HepG2 (cell line): ENCODE data around the gene EVA1A. TPM values are rescaled to one million over a fixed set of nuclear protein-coding genes. Genes with fewer than 3 reads are reported as not detected.

Experiments
- CEBPB ChIP-seq: IDR thresholded peaks from 2 replicates; pipeline ENCODE4 v1.6.1; 2011; ENCODE audit warnings: low read depth, low read length, improper control_type of control experiment, borderline replicate concordance
- EED ChIP-seq: sonication (generic); formaldehyde crosslinking; IDR thresholded peaks from 2 replicates; pipeline ENCODE4 v1.5.0; 2020; ENCODE audit warnings: mild to moderate bottlenecking, missing genetic modification reagents
- GFI1 ChIP-seq: sonication (generic); formaldehyde crosslinking; IDR thresholded peaks from 2 replicates; pipeline ENCODE4 v1.5.0; 2020; ENCODE audit warnings: missing genetic modification reagents, mild to moderate bottlenecking, borderline replicate concordance
- GTF2F1 ChIP-seq: fragments of 150-350 bp; IDR thresholded peaks from 2 replicates; pipeline ENCODE4 v1.6.1; 2014; ENCODE audit warnings: low read length
- GZF1 ChIP-seq: sonication (generic); formaldehyde crosslinking; IDR thresholded peaks from 2 replicates; pipeline ENCODE4 v1.5.1; 2020; ENCODE audit warnings: mild to moderate bottlenecking, missing genetic modification reagents
- HHEX ChIP-seq: IDR thresholded peaks from 2 replicates; pipeline ENCODE4 v1.6.1; 2016; ENCODE audit warnings: control low read depth
- HNF4G ChIP-seq, 2 experiments: sonication (generic) in 1 of 2; formaldehyde crosslinking in 1 of 2; IDR thresholded peaks; 2 replicates each; pipeline versions ENCODE4 v1.4.0 to v1.6.1; 2011 to 2020; ENCODE audit warnings: borderline replicate concordance in 2 of 2, low read depth in 2 of 2, mild to moderate bottlenecking in 2 of 2, low read length in 1 of 2, missing genetic modification reagents in 1 of 2, moderate library complexity in 1 of 2
- IRF2 ChIP-seq: IDR thresholded peaks from 2 replicates; pipeline ENCODE4 v1.6.1; 2018; ENCODE audit warnings: missing genetic modification reagents, missing compliant biosample characterization
- NCOA5 ChIP-seq: sonication (generic); formaldehyde crosslinking; IDR thresholded peaks from 2 replicates; pipeline ENCODE4 v1.4.0; 2020; ENCODE audit warnings: missing genetic modification reagents
- NRL ChIP-seq: sonication (generic); formaldehyde crosslinking; IDR thresholded peaks from 2 replicates; pipeline ENCODE4 v1.5.0; 2020; ENCODE audit warnings: missing genetic modification reagents, mild to moderate bottlenecking, moderate library complexity, borderline replicate concordance
- PPARG ChIP-seq: conservative IDR thresholded peaks from 2 replicates; pipeline ENCODE4 v1.6.1; 2016; ENCODE audit warnings: missing biosample characterization, missing genetic modification reagents
- RXRA ChIP-seq: sonication (generic); formaldehyde crosslinking; IDR thresholded peaks from 2 replicates; pipeline ENCODE4 v1.5.1; 2020; ENCODE audit warnings: missing genetic modification reagents
- SMARCE1 ChIP-seq: fragments of 450-650 bp; IDR thresholded peaks from 2 replicates; pipeline ENCODE4 v1.6.1; 2017; ENCODE audit warnings: borderline replicate concordance
- SMYD3 ChIP-seq: sonication (generic); formaldehyde crosslinking; IDR thresholded peaks from 2 replicates; pipeline ENCODE4 v1.8.1; 2023; ENCODE audit warnings: mild to moderate bottlenecking, missing genetic modification reagents
- SP140L ChIP-seq: sonication (generic); formaldehyde crosslinking; IDR thresholded peaks from 2 replicates; pipeline ENCODE4 v1.4.0; 2020; ENCODE audit warnings: missing genetic modification reagents, borderline replicate concordance
- TCF7 ChIP-seq: sonication (generic); IDR thresholded peaks from 2 replicates; pipeline ENCODE4 v1.6.1; 2016; ENCODE audit warnings: antibody characterized with exemption, low read depth
- ZBTB25 ChIP-seq: IDR thresholded peaks from 2 replicates; pipeline ENCODE4 v1.6.1; 2018; ENCODE audit warnings: missing genetic modification reagents
- ZBTB40 ChIP-seq, 2 experiments: fragments of 450-650 bp in 1 of 2; sonication (generic) in 1 of 2; formaldehyde crosslinking in 1 of 2; IDR thresholded peaks; 2 replicates each; pipeline versions ENCODE4 v1.6.1 to v1.8.0; 2016 to 2022; ENCODE audit warnings: antibody characterized with exemption in 1 of 2, mild to moderate bottlenecking in 1 of 2, missing genetic modification reagents in 1 of 2
- ZNF124 ChIP-seq: sonication (generic); formaldehyde crosslinking; IDR thresholded peaks from 2 replicates; pipeline ENCODE4 v1.4.0; 2020; ENCODE audit warnings: missing genetic modification reagents
- ZNF30 ChIP-seq: sonication (generic); formaldehyde crosslinking; IDR thresholded peaks from 2 replicates; pipeline ENCODE4 v1.5.0; 2020; ENCODE audit warnings: mild to moderate bottlenecking, missing genetic modification reagents
- ZNF598 ChIP-seq: sonication (generic); formaldehyde crosslinking; IDR thresholded peaks from 2 replicates; pipeline ENCODE4 v1.5.1; 2020; ENCODE audit warnings: mild to moderate bottlenecking, missing genetic modification reagents, borderline replicate concordance
- polyA plus RNA-seq, 8 experiments: library from polyadenylated mRNA; depleted of rRNA in 3 of 8; stranded (reverse) in 7 of 8; unstranded in 1 of 8; fragments of >200 nt; fragmentation: Illumina TruSeq in 4 of 8; extraction: Trizol in 4 of 8; gene quantifications; 2 replicates each; pipeline versions ENCODE4 v1.2.1 to v1.2.3, GENCODE V29; 2011 to 2016; ENCODE audit warnings: low read depth in 4 of 8, missing spikeins in 1 of 8, mixed read lengths in 1 of 8; ENCODE audit not compliant: insufficient read depth in 1 of 8
- total RNA-seq, 5 experiments: library from RNA; depleted of rRNA; stranded (reverse); fragments of >200 nt; fragmentation: Illumina TruSeq; extraction: Trizol; gene quantifications; 2 replicates each; pipeline ENCODE4 v1.2.3, GENCODE V29; 2016; ENCODE audit warnings: low read depth in 1 of 5

Gene EVA1A
- total and polyA plus RNA-seq, 2 of the 13 experiments (the other 11 are each of a cell fraction or from before 2014, with no cell fraction given), result 57.5 to 57.8 TPM

GRCh38 chr2:75560022-75560767 is 544 bp downstream of the EVA1A start (continued):
- no peak for TF ChIP-seq ZBTB25 (CRISPR knock-in tag)
- TF ChIP-seq SP140L (CRISPR knock-in tag), result no peak
- TF ChIP-seq PPARG (CRISPR knock-in tag), result 0 out of 2 replicates have a peak, but pooled peaks have one; percentile 41
- no peak for TF ChIP-seq NCOA5 (CRISPR knock-in tag)
- 0 out of 2 replicates have a peak, but pooled peaks have one; percentile 49 for TF ChIP-seq EED (CRISPR knock-in tag)
- TF ChIP-seq GFI1, result peak; percentile 66
- TF ChIP-seq SMARCE1, result no peak
- peak; percentile 88 for TF ChIP-seq NRL (CRISPR knock-in tag)
- no peak; the same call in 1 of the 2 replicates for TF ChIP-seq ZNF124 (CRISPR knock-in tag)
- TF ChIP-seq TCF7, result no peak
- TF ChIP-seq CEBPB, result no peak
- TF ChIP-seq ZBTB40 (IDR thresholded peaks at IDR 0.05), result no peak
- TF ChIP-seq ZBTB40 (CRISPR knock-in tag; IDR thresholded peaks at IDR 0.05), result no peak
- no peak for TF ChIP-seq HHEX (CRISPR knock-in tag)
- no peak for TF ChIP-seq HNF4G (IDR thresholded peaks at IDR 0.05; ENCODE audit: borderline replicate concordance, low read depth, low read length)
- peak; percentile 53; the same call in 1 of the 2 replicates for TF ChIP-seq HNF4G (CRISPR knock-in tag; IDR thresholded peaks at IDR 0.05; ENCODE audit: borderline replicate concordance, low read depth)
- TF ChIP-seq RXRA (CRISPR knock-in tag), result no peak; the same call in 1 of the 2 replicates
- no peak for TF ChIP-seq GZF1 (CRISPR knock-in tag)
- no peak for TF ChIP-seq GTF2F1
- TF ChIP-seq ZNF30 (CRISPR knock-in tag), result no peak
- peak; percentile 55 for TF ChIP-seq ZNF598 (CRISPR knock-in tag)
- peak; percentile 43; the same call in 1 of the 2 replicates for TF ChIP-seq IRF2 (CRISPR knock-in tag)
- TF ChIP-seq SMYD3 (CRISPR knock-in tag), result no peak
